GM12878 (cell line): ENCODE results near the gene YBX1.

Experiments used
- E2F4 ChIP-seq: IDR thresholded peaks from 2 replicates; pipeline ENCODE4 v1.6.1; 2012; ENCODE audit warnings: low read depth, low read length, improper control_type of control experiment
- EZH2 ChIP-seq: IDR thresholded peaks from 2 replicates; pipeline ENCODE4 v1.6.1; 2012; ENCODE audit warnings: low read depth, mild to moderate bottlenecking, control low read depth, inconsistent platforms, low read length, borderline replicate concordance; ENCODE audit not compliant: control insufficient read depth
- FOXK2 ChIP-seq: fragments of 450-650 bp; IDR thresholded peaks from 2 replicates; pipeline ENCODE4 v1.6.1; 2017; ENCODE audit warnings: mild to moderate bottlenecking, moderate library complexity
- KLF5 ChIP-seq: fragments of 450-650 bp; IDR thresholded peaks from 2 replicates; pipeline ENCODE4 v1.6.1; 2014; ENCODE audit warnings: mild to moderate bottlenecking; ENCODE audit not compliant: partially characterized antibody
- POLR2AphosphoS5 ChIP-seq: IDR thresholded peaks from 2 replicates; pipeline ENCODE4 v1.6.1; 2011; ENCODE audit warnings: mild to moderate bottlenecking, low read length, inconsistent platforms
- TCF12 ChIP-seq: IDR thresholded peaks from 2 replicates; pipeline ENCODE4 v1.6.1; 2011; ENCODE audit warnings: low read depth, mild to moderate bottlenecking, low read length
- YY1 ChIP-seq: IDR thresholded peaks from 2 replicates; pipeline ENCODE4 v1.6.1; 2011; ENCODE audit warnings: low read depth, mild to moderate bottlenecking, low read length
- TF ChIP-seq, protein P1 (sequence below), 3 experiments: IDR thresholded peaks in 2 of 3; conservative IDR thresholded peaks in 1 of 3; 2 replicates each; pipeline ENCODE4 v1.5.1; 2011; ENCODE audit warnings: low read depth in 3 of 3, low read length in 3 of 3, mild to moderate bottlenecking in 3 of 3, control low read depth in 2 of 3, moderate library complexity in 2 of 3, inconsistent platforms in 1 of 3, mixed read lengths in 1 of 3; ENCODE audit not compliant: control insufficient read depth in 2 of 3, insufficient read depth in 1 of 3; ENCODE audit errors: extremely low read depth in 1 of 3

DNA sequence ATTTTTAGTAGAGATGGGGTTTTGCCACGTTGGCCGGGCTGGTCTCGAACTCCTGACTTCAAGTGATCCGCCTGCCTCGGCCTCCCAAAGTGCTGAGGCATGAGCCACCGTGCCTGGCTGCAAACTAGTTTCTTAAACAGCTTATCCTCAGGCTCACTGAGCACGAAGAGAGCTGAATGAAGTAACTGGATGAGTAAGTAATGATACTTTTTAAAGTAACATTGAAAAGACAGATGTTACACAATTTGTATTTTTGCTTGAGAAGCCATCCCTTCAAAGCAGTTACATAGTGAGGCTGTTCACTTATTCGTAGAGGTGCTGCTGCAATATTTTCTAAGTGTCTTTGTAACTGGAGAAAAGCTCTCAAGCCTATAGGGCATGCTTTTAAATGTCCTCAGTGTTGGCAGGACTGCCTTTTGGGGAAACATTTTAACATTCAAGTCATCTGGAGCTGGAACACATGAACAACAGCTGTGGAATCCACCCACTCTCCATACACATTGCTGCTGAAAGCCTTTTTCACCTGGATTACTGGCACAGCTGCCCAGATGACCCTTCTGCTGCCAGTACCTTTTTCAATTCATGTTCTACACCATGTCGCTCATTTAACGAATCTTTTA lies 2.7 kb upstream of the YBX1 start:
- TF ChIP-seq, protein P1, sequence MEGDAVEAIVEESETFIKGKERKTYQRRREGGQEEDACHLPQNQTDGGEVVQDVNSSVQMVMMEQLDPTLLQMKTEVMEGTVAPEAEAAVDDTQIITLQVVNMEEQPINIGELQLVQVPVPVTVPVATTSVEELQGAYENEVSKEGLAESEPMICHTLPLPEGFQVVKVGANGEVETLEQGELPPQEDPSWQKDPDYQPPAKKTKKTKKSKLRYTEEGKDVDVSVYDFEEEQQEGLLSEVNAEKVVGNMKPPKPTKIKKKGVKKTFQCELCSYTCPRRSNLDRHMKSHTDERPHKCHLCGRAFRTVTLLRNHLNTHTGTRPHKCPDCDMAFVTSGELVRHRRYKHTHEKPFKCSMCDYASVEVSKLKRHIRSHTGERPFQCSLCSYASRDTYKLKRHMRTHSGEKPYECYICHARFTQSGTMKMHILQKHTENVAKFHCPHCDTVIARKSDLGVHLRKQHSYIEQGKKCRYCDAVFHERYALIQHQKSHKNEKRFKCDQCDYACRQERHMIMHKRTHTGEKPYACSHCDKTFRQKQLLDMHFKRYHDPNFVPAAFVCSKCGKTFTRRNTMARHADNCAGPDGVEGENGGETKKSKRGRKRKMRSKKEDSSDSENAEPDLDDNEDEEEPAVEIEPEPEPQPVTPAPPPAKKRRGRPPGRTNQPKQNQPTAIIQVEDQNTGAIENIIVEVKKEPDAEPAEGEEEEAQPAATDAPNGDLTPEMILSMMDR (IDR thresholded peaks at IDR 0.05 in 2 of 3, conservative IDR thresholded peaks at IDR 0.05 in 1 of 3; ENCODE audit: control insufficient read depth in 2 of 3, extremely low read depth in 1 of 3, insufficient read depth in 1 of 3, low read depth in 3 of 3, low read length in 3 of 3), result no peak
- TF ChIP-seq E2F4 (no peak), EZH2 (no peak), POLR2AphosphoS5 (no peak), KLF5 (no peak), YY1 (no peak), TCF12 (no peak), FOXK2 (no peak)
